ENCODE results near the gene LCE3A.
"Not testable (repeated sequence)": the region's sequence is repeated elsewhere in the genome, so short reads cannot be mapped to it uniquely, and the experiment has no call there.

The LCE3A gene

DNA sequence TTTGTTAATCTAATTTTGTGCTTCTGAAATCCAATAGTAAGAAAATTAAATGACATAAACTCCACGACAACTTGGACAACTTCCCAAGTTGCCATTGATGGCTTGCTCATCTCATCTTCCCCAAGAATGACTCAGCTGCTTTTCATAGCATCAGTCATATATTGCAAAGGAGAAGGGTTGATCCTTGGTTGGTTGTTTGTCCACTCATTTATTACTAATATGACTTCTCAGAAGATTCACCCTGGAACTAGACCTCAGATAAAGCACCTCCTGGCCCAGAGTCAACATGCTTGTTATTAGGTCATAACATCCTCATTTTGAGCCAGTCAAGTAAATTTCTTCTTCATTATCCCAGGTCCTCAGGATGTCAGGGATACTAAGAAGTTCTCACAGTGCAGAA is 40.3 kb downstream of the LCE3A start:
- no peak overlapping the region for H3K4me3 ChIP-seq (ENCODE audit: control insufficient read depth, low read depth, low read length)
- TF ChIP-seq, protein P1, sequence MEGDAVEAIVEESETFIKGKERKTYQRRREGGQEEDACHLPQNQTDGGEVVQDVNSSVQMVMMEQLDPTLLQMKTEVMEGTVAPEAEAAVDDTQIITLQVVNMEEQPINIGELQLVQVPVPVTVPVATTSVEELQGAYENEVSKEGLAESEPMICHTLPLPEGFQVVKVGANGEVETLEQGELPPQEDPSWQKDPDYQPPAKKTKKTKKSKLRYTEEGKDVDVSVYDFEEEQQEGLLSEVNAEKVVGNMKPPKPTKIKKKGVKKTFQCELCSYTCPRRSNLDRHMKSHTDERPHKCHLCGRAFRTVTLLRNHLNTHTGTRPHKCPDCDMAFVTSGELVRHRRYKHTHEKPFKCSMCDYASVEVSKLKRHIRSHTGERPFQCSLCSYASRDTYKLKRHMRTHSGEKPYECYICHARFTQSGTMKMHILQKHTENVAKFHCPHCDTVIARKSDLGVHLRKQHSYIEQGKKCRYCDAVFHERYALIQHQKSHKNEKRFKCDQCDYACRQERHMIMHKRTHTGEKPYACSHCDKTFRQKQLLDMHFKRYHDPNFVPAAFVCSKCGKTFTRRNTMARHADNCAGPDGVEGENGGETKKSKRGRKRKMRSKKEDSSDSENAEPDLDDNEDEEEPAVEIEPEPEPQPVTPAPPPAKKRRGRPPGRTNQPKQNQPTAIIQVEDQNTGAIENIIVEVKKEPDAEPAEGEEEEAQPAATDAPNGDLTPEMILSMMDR (conservative IDR thresholded peaks at IDR 0.05; ENCODE audit: control insufficient read depth, insufficient read depth, low read depth, low read length): no peak
- peak; percentile 67 for DNase-seq (ENCODE audit: low read depth)

DNA sequence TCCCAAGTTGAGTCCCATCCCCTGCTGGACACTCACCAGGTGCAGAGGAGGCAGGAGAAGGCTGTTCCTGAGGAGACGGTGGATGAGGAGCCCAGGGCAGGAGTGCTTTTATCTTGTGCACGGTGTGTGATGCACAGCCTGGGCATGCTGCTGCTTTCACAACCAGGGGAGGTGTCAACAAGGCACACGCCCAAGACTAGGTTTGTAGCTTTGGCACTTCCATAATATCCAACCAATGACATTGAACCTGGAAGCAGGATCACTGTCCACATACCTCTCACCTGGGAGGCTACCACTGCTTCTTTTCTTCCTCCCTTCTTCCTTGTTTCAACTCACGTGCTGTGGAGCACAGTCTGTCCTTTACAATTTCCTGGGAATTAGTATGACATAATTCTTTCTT is 42.5 kb downstream of the LCE3A start, which contains the start of gene LCE3D:
TSS of gene LCE3D (minus strand) at position 84 of the 400 bp plus-strand sequence. CDS start 580 bp downstream, outside the sequence.
- no peak for DNase-seq (ENCODE audit: low read depth)
- TF ChIP-seq, protein P1 (conservative IDR thresholded peaks at IDR 0.05; ENCODE audit: control insufficient read depth, insufficient read depth, low read depth, low read length): no peak
- H3K4me3 ChIP-seq (ENCODE audit: control insufficient read depth, low read depth, low read length): no peak within 1 kb of the TSS

GRCh38 chr1:152579526-152579925 is 43.4 kb downstream of the LCE3A start:
- not testable (repeated sequence) for H3K4me3 ChIP-seq (ENCODE audit: control insufficient read depth, low read depth, low read length); DNase-seq (ENCODE audit: low read depth)

GRCh38 chr1:152577168-152577567 is 45.7 kb downstream of the LCE3A start:
- DNase-seq (ENCODE audit: low read depth): peak; percentile 7
- no peak overlapping the region for H3K4me3 ChIP-seq (ENCODE audit: control insufficient read depth, low read depth, low read length)
- TF ChIP-seq, protein P1 (conservative IDR thresholded peaks at IDR 0.05; ENCODE audit: control insufficient read depth, insufficient read depth, low read depth, low read length): no peak
